HG02885 (cell line): ENCODE measurements around the gene TNNI2.
"Not testable (repeated sequence)": the region's sequence is repeated elsewhere in the genome, so short reads cannot be mapped to it uniquely, and the experiment has no call there.

Source experiments
- ATAC-seq: cut with Tn5 transposase; IDR thresholded peaks from one replicate; pipeline ENCODE4 v1.9.1; 2021; ENCODE audit warnings: mild to moderate bottlenecking; ENCODE audit not compliant: unreplicated experiment, poor library complexity

Gene TNNI2

GRCh38 chr11:1882265-1883238, 43.8 kb downstream of the TNNI2 start:
- peak; percentile 66 for ATAC-seq

DNA sequence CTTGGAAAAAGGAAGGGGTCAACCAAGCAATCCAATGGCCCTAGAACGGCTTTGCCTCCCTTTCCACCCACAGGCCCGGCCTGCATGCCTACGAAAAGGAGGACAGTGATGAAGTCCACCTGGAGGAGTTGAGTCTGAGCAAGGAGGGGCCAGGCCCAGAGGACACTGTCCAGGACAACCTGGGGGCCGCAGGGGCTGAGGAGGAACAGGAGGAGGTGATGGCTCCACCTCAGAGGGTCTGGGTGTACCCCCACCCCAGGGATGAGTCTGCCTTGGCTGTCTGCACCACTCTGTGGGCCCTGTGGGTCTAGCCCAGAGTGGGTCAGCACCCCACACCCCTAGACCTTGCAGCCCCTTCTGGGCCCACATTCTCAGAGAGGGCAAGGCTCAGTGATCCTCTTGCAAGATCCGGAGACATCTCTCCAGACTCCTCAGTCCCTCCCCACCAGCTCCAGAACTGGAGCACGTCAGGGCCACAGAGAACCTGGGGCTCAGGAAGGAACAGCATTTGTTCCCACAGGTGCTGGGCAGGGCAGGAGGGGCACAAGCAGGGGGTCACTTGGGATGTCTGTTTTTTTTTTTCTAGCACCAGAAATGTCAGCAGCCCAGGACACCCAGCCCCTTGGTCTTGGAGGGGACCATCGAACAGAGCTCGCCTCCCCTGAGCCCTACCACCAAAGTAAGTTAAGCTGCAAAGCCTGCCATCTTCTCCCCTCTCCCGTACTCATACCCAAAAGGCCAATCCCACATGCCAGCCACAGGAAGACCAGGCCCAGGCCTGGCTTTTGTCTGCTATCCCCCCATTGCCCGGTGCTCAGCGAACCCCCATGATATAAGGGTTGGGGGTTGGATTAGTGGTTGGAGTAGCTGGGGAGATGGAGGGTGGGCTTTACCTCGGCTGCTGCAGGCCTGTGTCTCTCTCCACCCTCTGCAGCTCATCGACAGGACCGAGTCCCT, 44.8 kb downstream of the TNNI2 start:
- no peak for ATAC-seq

GRCh38 chr11:1884303-1884700, 45.5 kb downstream of the TNNI2 start:
- no peak for ATAC-seq

DNA sequence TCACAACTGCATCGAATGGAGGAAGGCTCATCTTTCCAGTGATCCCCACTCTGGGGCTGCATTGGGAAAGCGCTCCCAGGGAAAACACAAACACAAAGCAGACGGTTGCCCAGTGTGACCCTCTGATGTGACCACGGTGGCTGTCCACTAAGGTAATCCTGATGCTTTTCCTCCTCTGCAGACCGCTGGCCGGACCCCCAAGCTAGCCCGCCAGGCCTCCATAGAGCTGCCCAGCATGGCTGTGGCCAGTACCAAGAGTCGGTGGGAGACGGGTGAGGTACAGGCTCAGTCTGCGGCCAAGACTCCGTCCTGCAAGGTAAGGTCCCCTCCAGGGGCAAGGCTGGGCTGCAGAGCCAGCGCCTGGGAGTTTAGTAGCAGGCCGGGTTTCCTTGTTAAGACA, 47.8 kb downstream of the TNNI2 start:
- not testable (repeated sequence) for ATAC-seq

DNA sequence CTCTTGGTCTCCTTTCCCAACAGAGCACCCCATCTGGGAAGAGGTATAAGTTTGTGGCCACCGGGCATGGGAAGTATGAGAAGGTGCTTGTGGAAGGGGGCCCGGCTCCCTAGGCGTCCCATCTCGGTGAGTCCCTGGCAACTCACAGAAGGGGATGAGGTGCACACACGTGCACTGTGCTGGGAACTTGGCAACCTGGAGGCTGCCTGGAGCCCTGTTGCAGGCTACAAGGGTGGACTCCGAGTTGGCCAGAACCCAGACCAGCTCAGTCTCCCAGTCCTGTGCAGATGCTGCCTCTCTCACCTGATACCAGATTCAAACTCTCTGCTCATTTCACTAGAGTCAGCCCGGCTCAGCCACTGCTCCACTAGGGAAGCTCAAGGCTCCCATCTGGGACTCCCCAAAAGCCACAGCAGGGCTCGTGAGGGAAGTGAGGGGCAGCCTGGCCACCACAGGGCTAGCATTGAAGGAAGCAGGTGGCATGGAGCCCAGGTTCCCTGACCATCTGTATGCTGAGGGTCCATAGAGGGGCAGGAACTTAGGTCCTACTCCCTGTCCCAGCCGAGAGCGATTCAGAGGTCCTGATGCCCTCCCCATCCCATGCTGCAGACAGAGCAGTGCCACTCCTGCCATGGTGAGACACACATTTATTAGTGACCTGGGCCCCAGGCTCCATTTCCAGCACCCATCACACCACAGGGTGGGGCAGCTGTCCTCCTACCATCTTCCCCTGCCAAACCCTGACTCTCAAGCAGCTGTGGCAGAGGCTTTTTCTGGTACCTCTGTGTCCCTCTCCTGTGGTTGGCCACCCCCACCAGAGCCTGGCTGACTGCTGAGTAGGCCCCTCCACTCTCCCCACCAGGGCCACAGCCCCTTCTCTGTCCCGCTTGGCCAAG, 48.9 kb downstream of the TNNI2 start:
- ATAC-seq: no peak

DNA sequence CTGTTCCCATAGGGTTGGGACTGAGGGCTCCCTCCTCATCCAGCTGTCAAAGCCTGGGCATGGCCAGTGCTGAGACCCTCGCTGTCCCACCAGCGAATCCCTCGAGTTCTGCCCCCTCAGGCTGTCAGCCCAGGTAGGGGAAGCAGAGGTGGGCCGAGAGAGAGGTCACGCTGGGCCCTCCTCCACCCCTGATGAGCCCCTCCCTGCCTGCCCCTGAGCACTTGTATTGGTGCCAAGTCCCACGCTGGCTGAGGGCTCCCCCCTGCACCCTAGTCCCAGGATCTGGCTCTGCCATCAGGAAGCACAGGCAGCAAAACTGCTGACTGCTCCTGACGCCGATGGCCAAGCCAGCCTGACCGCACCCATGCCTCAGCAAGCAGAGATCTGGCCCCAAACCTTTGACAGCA, 49.6 kb downstream of the TNNI2 start:
- no peak for ATAC-seq

- no peak for ATAC-seq
Measured at GRCh38 chr11:1888811-1889210, 50.0 kb downstream of the TNNI2 start.

DNA sequence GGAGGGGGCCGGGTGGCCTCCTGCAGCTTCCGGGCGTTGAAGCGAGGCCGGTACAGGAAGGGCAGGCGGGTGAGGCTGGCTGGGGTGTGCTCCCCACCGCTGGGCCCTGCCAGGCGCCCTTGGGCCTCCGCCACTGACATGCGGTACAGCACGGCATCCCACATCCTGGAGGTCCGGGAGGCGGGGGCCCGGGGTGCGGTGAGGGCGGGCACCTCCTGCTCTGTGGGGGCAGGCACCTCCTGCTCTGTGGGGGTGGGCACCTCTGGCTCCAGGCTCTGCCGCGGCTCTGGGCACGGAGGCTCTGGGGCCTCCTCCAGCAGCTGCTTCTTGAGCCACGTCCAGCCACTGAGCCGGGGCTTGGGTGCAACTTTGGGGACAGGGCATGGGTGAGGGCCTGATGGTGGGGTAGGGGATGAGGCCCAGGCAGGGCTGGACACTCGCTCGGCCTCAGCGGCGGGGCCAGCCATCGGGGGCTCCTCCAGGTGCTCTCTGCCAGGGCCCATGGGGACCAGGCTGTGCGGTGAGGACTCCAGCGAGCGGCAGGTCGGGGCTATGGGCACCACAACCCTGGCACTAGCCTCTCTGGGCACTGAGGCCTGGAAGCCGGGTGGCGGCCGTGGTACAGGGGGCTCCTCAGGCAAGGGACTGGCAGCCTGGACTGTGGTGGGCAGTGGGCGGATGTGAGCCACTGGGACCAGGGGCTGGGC, 50.6 kb downstream of the TNNI2 start:
- ATAC-seq: no peak

DNA sequence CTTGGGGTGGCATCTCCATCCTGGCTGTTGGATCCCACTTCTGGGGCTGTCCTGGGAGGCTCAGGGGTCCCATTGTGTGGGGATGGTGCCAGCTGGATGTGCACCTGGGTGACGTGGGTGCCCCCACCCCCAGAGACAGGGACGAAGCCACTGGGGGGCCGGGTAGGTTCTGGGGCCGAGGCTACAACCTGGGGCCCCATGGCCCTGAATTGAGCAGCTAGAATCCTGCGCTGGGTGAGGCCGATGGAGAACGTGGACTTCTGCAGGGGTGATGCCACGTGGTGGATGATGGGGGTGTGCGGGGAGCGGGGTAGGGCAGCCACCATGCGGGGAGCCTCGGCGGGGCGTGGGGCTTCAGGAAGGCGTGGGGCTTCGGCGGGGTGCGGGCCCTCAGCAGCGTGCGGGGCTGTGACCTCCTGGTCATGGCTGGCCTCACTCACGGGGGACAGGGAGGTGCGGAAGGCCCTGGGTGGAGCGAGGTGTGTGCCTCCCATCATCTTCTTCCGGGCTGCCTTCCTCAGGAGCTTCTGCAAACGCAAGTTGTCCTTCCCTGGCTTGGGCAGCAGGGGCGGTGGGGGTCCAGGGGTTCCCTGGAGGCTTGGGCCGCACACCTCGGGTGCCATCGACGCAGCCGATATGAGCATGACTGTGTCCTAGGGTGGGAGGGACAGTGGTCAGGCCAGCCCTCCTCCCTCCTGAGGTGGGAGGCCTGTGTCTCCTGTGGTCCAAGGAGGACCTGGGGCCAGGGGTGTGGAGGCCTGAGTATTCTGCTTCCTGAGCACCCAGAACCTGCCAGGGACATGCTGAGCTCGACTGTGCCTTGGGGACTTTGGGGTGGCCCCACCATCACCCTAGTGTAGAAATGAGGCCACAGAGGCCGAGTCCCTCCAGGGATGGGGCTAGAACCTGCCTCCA, 51.4 kb downstream of the TNNI2 start:
- ATAC-seq: no peak
